Activated CD8-positive, alpha-beta memory T cell treated with anti-CD3 and anti-CD28 coated beads for 36 hours (primary cell): ENCODE data around the gene CRKL. TPM values are rescaled to one million over a fixed set of nuclear protein-coding genes. Genes with fewer than 3 reads are reported as not detected.

Source experiments
- CTCF ChIA-PET: fragments of 350-600 bp; sonication (Branson Sonifier 250); formaldehyde crosslinking; loops from one replicate; lab custom pipeline; 2021; ENCODE audit warnings: antibody characterized with exemption; lab: Charles Lee
- POLR2A ChIA-PET: fragments of 350-600 bp; sonication (Branson Sonifier 250); formaldehyde crosslinking; loops from one replicate; lab custom pipeline; 2021; ENCODE audit warnings: antibody characterized with exemption; lab: Charles Lee
- total RNA-seq, 2 experiments: library from RNA; stranded (reverse); gene quantifications; one replicate each; pipeline ENCODE4 v1.2.3, GENCODE V29; 2021

Gene CRKL, protein sequence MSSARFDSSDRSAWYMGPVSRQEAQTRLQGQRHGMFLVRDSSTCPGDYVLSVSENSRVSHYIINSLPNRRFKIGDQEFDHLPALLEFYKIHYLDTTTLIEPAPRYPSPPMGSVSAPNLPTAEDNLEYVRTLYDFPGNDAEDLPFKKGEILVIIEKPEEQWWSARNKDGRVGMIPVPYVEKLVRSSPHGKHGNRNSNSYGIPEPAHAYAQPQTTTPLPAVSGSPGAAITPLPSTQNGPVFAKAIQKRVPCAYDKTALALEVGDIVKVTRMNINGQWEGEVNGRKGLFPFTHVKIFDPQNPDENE
- total RNA-seq, result 10 to 100 TPM; 85.3 to 86.2 TPM

DNA sequence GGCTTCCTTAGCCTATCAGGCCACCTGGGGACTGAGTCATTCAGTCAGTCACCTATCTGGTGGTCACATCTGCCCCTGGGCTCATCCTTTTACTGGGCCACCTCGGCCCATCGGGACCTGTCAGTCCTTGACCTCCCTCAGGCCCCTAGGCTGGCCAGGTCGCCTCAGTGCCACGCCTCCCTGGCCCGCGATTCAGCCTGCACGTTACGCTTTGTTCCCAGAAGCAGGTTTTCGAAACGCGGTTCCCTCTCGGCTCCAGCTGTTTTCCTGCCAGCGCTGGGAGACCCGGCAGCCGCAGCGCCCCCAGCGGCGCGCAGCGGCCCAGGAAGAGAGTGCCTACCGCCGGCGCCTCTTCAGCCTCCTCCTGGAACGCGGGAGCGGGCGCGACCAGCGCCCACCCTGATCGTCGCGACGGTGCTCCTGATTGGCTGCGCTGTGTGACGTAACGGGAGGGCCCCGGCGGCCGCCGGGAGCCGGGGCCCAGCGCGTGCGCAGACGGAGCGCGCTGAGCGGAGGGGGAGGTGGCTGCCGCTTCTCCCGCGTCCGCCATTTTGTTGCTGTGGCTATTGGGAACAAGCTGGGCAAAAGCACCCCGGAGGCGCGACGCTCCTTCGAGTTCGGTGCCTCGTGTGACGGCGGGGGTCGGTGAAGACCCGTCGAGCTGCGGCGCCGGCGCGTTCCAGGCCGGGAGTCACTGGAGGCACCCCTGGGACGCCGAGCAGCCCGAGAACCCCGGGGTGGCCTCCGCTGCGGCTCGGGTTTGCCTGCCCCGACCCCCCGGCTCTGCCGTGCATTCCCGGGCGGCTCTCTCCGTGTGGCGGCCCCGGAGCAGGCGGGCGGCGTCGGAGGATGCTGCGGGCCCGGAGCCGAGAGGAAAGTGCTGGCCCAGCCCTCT is at the start of gene CRKL:
CRKL (plus strand) TSS at position 492 of the 895 bp plus-strand sequence. CDS start 528 bp downstream, outside the sequence.
- ChIA-PET CTCF (interaction anchor here (1.2 to 1.3 kb wide), 2 partner anchors 8 to 54 kb away, joined by 5 read pairs; no protein-coding TSS in a partner anchor), POLR2A (interaction anchor here (0.6 to 1.1 kb wide), 4 partner anchors 21 to 649 kb away, joined by 3 to 5 read pairs (median 4); partner anchors contain the start of gene LZTR1)

DNA sequence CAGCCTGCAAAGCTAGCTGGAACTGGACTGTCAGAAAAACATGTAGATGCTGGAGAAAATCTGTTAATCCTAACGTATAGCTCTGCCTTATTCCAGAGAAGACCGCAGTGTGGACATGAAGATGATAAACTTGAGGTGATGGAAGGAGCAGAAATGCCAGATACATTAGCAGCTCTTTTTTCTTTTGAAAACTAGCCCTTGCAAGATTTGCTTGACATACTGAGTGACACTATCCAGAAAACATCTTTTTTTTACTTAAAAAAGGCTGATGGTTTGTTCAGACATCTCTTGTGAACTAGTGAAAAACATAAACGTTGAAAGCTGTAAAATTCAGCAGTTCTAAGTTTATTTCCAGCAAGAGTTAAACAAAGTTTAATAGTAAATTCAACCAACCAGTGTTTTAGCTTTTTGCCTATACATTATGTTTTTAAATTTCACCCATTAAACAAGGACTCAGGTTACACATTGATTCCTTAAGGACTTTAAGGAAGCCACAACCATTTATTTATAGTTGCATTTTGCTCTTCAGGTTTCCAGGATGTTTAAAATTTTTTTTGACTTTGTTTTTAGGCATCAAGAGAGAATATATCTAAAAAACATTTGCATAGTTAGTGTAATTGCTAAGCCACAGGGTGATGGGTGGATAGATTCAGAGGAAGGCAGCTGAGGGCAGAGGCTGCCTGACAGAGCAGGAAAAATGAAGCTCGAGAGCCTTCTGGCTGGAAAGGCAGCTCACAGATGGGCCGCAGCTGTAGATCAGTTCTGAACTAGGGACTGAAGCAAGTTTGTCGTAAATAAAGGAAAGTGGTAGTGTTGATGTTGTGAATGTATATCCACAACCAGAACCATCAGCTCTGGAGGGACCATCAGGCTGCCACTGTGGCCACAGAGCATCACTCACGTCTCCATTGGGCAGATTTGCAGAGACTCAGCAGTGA is 48.9 kb upstream of the CRKL start:
- POLR2A ChIA-PET, result no interaction called here
- CTCF ChIA-PET, result interaction anchor here (1.2 to 1.3 kb wide), 2 partner anchors 8 to 53 kb away, joined by 4 read pairs; no protein-coding TSS in a partner anchor

DNA sequence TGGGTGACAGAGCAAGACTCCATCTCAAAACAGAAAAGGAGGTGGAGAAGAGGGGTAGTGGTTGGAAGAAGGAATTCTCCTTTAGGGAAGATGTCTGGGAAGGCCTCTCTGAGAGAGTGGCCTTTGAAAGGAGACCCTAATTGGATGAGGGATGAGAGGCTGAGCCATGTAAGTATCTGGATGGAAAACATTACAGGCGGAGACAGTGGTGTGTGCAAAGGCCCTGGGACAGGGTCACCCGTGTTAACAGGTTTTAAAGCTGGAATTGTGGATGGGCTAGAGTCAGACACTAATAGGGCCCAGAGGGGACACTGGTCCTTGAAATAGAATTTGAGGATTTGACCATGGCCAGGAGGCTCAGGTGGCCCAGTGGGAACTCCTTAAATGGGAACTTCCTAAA is 48.0 kb upstream of the CRKL start:
- CTCF ChIA-PET, result no interaction called here
- POLR2A ChIA-PET, result no interaction called here

DNA sequence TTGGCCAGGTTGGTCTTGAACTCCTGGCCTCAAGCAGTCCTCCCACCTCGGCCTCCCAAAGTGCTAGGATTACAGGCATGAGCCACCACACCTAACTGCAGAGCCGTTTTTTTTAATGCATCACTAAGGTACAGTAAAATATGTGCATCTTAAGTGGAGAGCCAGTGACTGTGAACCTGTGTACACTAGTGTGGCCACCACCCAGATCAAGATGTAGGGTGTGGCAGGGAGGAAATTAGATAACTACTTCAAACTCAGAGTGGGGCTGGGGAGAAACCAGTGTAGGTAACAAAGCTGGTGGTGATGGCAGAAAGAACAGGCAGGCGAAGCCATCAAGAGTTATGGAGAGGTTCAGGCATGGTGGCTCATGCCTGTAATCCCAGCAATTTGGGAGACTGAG is 44.0 kb upstream of the CRKL start:
- CTCF ChIA-PET, result interaction anchor here (0.7 kb wide), 2 partner anchors 9 to 163 kb away, joined by 3 to 4 read pairs; no protein-coding TSS in a partner anchor

DNA sequence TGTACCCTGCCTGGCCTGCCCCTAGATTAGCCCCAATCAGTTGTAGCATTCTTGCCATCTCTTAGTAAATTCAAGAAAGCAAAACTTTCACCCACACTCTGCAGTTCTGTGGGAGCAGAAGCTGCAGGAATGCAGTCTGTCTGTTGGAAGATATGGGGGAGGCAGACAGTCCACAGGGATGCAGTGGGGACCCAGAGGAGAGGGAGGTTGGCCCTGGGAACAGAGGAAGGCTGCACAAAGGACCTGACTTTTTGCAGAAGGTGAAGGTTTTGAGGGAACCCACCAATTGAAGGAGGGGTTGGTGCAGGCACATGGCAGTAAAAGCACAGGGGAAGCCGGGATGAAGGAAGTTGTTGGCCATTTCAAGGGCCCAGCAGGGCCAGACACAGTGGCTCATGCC is 41.9 kb upstream of the CRKL start:
- ChIA-PET POLR2A (no interaction called here), CTCF (interaction anchor here (0.7 to 1.1 kb wide), 2 partner anchors 16 to 28 kb away, joined by 3 to 4 read pairs; no protein-coding TSS in a partner anchor)

More for the DNA sequence above, 44.0 kb upstream of the CRKL start:
- POLR2A ChIA-PET, result no interaction called here

DNA sequence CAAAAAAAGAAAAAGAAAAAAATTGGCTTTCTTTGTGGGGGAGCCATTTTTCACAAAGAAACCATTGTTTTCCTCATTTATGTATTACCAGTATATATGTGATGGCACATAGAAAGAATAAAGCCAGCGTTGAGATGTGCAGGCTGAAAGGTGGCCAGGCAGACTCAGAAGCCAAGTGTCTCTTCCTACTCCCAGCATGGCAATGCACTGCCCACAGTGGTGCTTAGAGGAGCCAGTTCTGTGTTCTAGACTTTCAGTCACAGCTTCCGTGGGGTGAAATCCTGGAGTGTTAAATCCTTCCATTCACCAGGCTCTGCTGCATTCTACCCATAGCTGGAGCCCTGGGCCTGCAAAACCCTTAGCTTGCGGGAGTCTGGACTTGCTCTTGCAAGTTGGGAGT is 39.5 kb upstream of the CRKL start:
- POLR2A ChIA-PET, result no interaction called here
- CTCF ChIA-PET, result no interaction called here

DNA sequence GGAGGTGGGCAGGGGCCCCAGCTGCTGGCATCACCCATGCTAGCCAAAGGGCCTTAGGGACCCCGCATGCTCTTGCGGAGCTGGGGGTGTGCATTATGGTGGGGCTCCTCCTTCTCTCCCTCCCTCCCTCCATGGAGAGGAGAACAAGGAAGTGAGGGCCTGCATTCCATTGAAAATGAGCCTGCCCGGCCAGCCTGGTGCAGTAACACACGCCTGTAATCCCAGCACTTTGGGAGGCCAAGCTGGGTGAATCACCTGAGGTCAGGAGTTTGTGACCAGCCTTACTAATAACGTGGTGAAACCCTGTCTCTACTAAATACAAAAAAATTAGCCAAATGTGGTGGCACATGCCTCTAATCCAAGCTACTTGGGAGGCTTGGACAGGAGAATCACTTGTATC is 36.0 kb upstream of the CRKL start:
- ChIA-PET POLR2A (no interaction called here), CTCF (no interaction called here)

DNA sequence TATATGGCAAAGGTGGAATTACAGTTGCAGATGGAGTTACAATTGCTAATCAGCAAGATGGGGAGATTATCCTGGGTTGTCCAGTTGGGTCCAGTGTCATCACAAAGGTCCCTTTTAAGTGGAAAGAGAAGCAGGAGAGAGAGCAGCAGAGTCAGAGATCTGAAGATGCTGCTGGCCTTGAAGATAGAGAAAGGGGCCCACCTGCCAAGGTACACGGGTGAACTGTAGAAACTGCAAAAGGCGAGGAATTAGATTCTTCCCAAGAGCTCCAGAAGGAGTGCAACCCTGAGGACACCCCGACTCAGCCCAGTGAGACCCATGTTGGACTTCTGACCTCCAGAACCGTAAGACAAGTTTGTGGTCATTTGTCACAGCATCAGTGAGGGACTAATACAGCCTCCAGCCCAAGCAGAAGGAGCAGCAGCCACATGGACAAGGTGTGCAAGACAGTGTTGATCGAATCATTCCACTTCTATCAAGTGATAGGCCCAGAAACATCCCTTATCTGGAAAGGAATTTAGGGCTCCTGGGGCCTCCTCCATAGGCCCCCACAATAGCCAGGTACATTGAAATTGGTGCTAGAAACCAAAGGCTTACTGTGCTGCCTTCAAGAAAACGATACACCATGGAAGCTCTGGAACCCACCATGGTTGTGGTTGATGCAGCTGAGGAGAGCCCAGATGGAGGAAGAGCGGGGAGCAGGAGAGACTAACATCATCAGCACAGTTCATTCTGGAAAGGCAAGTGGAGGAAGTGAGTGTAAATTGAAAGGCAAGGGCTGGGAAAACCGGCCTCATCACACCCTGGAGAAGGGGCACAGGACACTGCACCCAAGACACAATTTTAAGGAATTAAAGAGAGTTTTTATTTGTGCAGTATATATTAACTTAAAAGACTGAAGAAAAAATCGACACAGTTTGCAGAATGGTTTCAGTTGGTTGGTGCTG is 35.1 kb upstream of the CRKL start:
- ChIA-PET CTCF (interaction anchor here (0.6 kb wide), 1 partner anchor 9 kb away, joined by 4 read pairs; no protein-coding TSS in a partner anchor), POLR2A (no interaction called here)

DNA sequence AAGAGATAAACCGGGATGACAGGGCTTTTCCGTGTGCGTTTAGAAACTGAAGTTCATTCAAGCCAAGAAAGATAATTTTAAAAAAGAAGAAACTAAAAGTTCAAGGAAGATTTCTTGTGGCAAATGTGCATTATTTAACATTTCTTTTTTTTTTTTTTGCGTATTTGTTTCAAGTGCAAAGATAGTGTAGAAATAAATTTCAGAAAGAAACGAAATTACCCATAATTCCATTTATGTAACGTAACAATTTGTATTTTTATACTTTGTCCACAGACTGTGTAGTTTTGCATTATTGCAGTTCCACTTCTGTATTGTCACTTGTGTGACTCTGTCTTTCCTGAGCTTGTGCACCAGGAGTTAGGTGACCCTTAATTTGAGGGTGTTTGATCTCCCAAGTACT is 34.4 kb upstream of the CRKL start:
- POLR2A ChIA-PET, result no interaction called here
- CTCF ChIA-PET, result interaction anchor here (0.7 kb wide), 1 partner anchor 16 kb away, joined by 3 read pairs; no protein-coding TSS in a partner anchor

DNA sequence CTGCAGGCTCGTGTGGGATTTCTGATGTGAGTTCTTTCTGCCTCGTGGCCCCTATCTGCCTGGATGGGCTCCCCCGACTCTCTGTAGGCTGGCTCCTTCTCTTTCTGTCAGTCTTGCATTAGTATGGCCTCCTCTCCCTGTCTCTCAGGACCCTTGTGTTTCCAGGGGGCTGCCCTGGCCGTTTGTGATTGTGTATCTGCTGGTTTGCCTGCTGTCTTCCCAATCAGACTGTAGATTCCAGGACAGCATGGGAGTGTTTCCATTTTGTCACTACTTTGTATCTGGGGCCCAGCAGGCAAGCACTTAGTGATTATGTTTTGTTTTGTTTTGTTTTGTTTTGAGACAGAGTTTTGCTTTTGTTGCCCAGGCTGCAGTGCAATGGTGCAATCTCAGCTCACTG is 32.8 kb upstream of the CRKL start:
- CTCF ChIA-PET, result no interaction called here
- POLR2A ChIA-PET, result no interaction called here

DNA sequence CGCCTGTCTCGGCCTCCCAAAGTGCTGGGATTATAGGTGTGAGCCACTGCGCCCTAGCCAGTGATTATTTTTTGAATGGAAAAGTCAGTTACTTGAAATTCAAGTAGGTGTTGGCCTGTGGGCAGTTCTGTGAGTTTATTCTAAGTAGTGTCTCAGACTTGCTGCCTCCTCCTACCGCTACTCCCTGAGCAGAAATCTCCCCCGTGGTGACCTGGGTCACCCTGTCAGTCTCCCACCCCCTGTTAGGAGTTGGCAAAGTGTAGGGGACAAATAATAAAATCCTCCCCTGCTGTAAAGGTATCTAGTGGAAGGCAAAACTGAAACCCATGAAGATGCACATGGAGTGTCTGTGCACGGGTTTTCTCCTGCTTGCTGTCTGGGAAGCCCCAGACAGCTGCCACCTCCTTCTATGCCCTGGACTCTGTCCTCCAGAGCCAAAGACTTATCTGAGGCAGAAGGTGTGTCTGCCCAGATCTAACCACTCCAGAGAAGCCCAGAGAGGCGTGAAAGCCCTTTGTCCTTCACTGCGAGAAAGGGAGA is 32.1 kb upstream of the CRKL start:
- POLR2A ChIA-PET, result no interaction called here
- CTCF ChIA-PET, result interaction anchor here (0.9 to 1.1 kb wide), 2 partner anchors 20 to 120 kb away, joined by 3 read pairs; no protein-coding TSS in a partner anchor

DNA sequence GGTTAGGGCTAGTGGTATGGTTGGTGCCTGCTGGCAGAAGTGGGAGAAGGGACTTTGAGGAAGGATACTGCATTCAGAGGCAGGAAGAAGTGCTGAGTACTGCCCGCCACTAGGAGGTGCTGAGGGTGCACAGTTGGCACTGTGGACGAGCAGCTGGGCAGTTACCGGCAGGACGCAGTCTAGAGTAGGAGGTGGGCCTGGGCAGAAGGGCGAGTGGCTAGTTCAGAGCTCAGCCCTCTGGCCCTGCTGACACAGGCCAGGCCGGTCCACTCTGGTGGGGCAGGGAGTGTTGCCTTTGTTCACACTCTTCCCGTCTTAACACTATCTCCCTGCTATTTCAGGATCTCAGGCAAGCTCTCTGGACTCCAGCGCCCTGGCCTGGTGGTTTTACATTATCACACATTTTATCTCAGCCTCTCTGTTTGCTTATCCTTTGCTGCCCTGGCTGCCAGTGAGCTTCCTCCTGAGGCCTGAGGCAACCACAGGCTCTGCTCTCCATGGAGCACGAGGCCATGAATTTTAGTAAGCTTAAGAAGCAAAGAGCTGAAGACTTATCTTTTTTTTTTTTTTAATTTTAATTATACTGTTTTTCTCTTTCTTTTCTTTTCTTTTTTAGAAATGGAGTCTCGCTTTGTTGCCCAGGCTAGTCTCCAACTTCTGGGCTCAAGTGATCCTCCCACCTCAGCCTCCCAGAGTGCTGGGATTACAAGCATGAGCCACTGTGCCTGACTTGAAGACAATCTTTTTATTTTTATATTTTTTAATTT is 31.5 kb upstream of the CRKL start:
- ChIA-PET POLR2A (interaction anchor here (0.6 kb wide), 1 partner anchor 12 kb away, joined by 5 read pairs; no protein-coding TSS in a partner anchor), CTCF (interaction anchor here (0.9 to 1.1 kb wide), 3 partner anchors 21 to 119 kb away, joined by 3 read pairs; no protein-coding TSS in a partner anchor)

DNA sequence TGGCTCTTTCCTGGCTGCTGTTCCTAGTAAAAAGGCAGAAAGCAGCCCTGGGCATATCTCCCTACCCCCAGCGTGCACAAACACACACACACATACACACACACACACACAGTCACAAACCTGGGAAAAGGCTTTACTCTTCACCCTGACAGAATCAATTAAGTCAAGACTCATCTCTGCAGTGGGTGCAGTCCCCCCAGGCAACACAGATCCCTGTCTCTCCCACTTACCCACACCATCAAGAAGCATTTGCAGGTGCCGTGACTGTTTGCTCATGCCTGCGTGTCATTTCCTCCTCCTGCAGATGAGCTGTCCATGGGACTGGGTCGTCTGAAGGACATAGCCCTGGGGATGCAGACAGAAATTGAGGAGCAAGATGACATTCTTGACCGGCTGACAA is 29.8 kb upstream of the CRKL start:
- ChIA-PET POLR2A (no interaction called here), CTCF (no interaction called here)

DNA sequence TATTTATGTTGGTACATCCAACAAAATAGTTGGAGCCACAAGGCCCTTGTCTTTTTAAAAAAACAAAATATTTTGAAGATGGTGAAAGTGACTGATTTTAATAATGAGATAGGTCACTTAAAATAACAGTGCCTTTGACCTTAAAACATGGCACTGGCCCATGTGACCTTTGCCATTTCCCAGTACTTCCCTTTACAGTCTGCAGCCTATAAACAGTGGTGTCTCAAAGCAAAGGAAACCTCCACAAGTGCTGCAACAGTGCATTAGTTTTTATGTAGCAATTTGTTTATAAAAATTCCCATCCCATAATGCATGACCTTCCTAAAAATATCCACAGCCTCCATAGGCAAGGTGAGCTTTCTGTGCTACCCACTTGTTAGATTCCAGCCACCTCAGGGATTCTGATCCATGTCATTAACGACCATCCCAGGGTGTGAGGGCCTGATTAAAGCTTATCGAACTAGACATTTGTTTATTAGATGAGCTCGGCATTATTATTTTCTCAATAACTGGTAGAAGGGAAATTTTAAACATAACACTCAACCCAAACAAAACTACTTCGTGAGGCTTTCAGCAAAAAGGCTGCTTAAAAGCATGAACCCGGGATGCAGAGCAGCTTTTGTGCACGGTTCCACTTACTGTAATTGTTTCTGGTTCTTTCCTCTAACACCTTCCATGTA is 28.0 kb upstream of the CRKL start:
- POLR2A ChIA-PET, result no interaction called here

DNA sequence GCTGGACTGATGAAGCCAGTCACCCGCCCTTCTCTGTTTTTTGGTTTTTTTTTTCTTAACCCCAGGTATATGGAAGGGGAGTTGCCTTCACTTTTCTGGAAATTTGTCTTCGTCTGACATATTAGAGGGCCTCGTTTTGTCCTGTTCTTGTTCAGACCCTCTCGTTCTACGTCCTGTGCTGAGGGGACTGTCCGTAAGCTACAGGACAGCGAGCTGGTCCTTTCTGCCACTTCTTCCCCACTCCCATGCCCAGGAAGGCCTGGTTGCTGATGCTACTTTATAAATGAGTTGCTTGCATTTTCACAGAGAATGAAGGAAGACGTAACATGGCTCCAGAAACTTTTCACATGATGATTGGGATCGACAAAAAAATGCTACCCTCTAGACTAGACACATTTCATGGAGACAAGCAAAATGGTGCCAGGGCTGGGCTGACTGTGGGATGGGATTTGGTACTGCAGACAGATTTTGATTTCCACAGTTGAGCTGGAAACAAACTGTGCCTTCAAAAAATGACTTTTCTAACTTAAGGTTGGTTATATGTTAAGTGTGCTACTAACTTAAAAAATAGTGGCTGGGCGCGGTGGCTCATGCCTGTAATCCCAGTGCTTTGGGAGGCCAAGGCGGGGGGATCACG is 27.2 kb upstream of the CRKL start:
- ChIA-PET CTCF (no interaction called here), POLR2A (no interaction called here)

More for the DNA sequence above, 28.0 kb upstream of the CRKL start:
- CTCF ChIA-PET, result no interaction called here

DNA sequence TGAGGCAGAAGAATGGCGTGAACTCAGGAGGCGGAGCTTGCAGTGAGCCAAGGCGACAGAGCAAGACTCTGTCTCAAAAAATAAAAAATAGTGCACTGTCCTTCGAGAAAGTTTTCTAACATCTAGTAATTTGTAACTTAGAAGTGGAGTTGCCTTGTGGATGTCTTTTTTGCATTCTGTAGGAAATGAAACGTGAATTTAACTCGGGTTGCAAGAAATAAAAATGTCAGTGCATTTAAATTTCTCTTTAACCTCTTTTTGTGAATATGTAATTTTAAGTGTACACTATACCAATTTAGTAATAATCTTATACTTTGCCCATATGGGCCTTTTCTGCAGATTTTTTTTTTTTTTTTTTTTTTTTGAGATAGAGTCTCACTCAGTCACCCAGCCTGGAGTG is 26.2 kb upstream of the CRKL start:
- CTCF ChIA-PET, result no interaction called here

More for the DNA sequence above, 26.2 kb upstream of the CRKL start:
- POLR2A ChIA-PET, result no interaction called here
